HG03354 (cell line): Measurements from ENCODE around the gene EFL1.

Experiments used
- ATAC-seq: cut with Tn5 transposase; IDR thresholded peaks from one replicate; pipeline ENCODE4 v1.9.1; 2021; ENCODE audit warnings: mild to moderate bottlenecking; ENCODE audit not compliant: unreplicated experiment, poor library complexity, severe bottlenecking

EFL1 gene

GRCh38 chr15:82103468-82103867 is 159.1 kb downstream of the EFL1 start:
- no peak for ATAC-seq

DNA sequence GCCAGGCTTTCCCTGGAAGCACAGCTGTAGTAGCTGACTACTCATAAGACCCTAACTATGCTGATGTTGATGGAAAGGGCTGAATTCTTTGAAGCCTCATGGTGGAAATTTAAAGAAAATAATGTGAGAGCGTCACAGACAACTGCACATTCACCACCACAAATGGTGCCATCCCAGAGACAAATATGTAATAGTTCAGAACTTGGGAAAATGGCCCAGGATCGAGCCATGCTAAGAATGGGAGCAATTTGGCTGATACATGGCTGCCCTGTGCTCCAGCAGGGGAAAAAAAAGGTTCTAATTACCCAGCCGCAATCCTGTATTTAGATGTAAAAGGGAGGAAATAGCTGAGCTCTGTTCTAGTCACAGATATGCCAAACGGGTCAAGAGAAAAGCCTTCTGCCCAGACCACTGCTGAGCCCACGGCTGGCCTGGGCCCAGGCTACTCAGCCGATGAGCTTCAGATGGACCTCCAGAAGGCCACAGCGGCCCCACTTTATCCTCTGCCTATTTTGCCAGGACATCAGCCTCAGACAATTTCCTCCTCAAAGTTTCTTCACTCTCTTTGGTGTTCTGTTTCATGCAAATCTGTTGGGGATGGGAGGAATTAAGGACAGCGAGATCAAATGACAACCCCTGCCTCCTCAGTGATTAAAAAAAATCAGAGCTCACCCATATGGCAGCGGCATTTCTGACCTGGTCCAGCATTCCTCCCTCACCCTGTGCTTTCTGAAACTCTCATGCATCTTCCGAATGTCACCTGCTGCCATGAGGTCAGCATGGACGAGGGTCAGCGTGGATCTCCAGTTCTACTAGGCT is 162.2 kb downstream of the EFL1 start:
- ATAC-seq: no peak

DNA sequence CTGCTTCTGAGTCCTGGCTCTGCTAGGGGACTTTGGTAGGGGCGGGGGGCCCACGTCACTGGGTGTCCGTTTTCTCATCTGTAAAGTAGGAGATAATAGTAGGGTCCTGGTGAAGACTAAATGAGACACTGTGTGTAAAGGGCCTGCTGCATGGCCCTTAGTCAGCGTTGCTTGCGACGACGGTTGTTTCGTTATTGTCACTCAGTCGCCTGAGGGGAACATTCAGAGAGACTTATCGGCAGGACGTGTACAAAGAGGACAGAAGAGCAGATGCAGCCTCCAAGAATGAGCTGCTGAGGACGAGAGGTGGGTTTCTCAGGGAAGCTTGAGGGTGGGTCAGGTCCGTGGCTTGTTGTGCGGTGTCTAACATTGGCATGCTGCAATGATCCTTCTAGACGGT is 163.9 kb downstream of the EFL1 start:
- no peak for ATAC-seq

- no peak for ATAC-seq
These were observed 166.7 kb downstream of the EFL1 start for GRCh38 chr15:82095803-82096202.

DNA sequence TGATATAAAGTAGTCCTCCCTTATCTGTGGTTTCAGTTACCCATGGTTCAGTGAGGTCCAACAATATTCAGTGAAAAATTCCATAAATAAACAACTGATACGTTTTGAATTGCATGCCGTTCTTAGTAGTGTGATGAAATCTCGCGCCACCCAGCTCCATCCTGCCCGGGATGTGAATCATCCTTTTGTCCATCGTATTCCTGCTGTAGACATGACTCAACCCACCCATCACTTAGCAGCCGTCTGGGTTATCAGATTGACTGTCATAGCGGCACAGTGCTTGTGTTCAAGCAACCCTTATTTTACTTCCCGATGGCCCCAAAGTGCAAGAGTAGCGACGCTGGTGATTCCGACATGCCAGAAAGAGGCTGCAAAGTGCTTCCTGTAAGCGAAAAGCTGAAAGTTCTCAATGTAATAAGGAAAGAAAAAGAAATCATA is 168.7 kb downstream of the EFL1 start:
- no peak for ATAC-seq

DNA sequence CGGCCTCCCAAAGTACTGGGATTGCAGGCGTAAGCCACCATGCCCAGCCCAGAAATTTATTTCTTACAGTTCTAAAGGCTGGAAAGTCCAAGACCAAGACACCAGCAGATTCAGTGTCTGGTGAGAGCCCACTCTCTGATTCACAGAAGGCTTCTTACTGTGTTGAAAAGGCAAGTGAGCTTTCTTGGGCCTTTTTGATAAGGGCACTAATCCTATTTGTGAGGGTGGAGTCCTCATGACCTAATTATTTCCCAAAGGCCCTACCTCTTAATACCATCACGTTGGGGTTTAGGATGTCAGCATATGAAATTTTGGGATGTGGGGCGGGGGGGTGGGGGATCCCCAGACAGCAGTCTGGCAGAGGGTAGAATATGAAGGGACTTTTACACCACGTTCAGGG is 169.2 kb downstream of the EFL1 start:
- no peak for ATAC-seq

DNA sequence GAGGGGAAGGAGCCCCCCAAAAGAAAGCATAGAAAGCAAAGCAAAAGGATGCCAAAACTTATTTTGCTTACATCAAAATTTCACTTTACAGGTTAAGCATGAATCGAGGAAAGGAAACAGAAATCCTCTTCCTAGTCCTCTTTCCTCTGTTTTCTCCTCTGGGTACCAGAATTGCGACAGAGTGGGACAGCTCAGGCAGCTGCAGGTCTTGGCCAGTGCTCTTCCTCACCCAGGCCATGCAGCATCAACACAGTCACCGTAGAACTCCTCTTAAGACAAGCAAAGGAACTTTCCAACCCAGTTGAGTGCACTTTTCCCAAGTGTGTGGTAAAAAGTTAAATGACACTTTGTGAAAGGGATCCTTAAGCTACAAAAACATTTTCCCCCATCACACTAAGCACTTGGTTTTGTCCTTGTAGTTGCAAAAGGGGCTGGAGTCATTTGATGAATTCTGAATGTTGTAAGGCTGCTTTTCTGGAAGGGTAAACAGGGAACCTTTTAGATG is 170.8 kb downstream of the EFL1 start:
- no peak for ATAC-seq

- no peak for ATAC-seq
These were observed 176.1 kb downstream of the EFL1 start for GRCh38 chr15:82086243-82086995.

- ATAC-seq: no peak
These were observed 180.4 kb downstream of the EFL1 start for GRCh38 chr15:82081914-82082762.

DNA sequence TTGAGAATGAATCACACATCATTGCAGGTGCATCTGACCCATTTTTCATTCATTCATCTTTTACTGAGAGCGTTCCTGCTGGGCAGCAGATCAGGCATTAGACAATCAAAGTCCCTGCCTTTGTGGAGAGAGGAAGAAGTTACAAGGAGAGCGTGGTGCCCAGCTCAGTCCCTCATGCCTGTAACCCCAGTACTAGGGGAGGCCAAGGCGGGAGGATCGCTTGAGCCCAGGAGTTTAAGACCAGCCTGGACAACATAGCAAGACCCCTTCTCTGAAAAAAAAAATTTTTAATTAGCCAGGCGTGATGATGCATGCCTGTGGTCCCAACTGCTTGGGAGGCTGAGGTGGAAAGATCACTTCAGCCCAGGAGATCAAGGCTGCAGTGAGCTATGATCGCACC is 181.8 kb downstream of the EFL1 start:
- no peak for ATAC-seq
